Liver (tissue), 3 donors: ENCODE data around the gene FGFBP2.

Source experiments
- ATF3 ChIP-seq: IDR thresholded peaks from 2 replicates; pipeline ENCODE4 v1.6.1; 2016; ENCODE audit warnings: antibody characterized with exemption
- EGR1 ChIP-seq, 2 donors: IDR thresholded peaks; 2 replicates each; pipeline ENCODE4 v1.6.1; 2016 to 2018; ENCODE audit warnings: antibody characterized with exemption in 2 of 2, low read depth in 2 of 2
- FOXA1 ChIP-seq: IDR thresholded peaks from 2 replicates; pipeline ENCODE4 v1.6.1; 2016; ENCODE audit warnings: antibody characterized with exemption
- GABPA ChIP-seq, 2 donors: IDR thresholded peaks in 1 of 2; conservative IDR thresholded peaks in 1 of 2; 2 replicates each; pipeline ENCODE4 v1.6.1; 2016; ENCODE audit warnings: antibody characterized with exemption in 2 of 2, mild to moderate bottlenecking in 1 of 2, moderate library complexity in 1 of 2
- JUND ChIP-seq, 2 donors: IDR thresholded peaks; 2 replicates each; pipeline ENCODE4 v1.6.1; 2016; ENCODE audit warnings: antibody characterized with exemption in 2 of 2
- RAD21 ChIP-seq, 2 donors: IDR thresholded peaks; 2 replicates each; pipeline ENCODE4 v1.6.1; 2016; ENCODE audit warnings: antibody characterized with exemption in 2 of 2, mild to moderate bottlenecking in 2 of 2
- SP1 ChIP-seq: IDR thresholded peaks from 2 replicates; pipeline ENCODE4 v1.6.1; 2018; ENCODE audit warnings: antibody characterized with exemption, mild to moderate bottlenecking
- TAF1 ChIP-seq: conservative IDR thresholded peaks from 2 replicates; pipeline ENCODE4 v1.6.1; 2016; ENCODE audit warnings: antibody characterized with exemption, mild to moderate bottlenecking
- TF ChIP-seq, protein P1 (sequence below): fragments of 150-350 bp; IDR thresholded peaks from 2 replicates; pipeline ENCODE4 v1.5.1; 2017; ENCODE audit warnings: improper control_type of control experiment, low read depth, low read length; ENCODE audit not compliant: missing input control
- TF ChIP-seq, protein P2 (sequence below): IDR thresholded peaks from 2 replicates; pipeline ENCODE4 v1.6.1; 2016; ENCODE audit warnings: antibody characterized with exemption
- TF ChIP-seq, protein P3 (sequence below): IDR thresholded peaks from 2 replicates; pipeline ENCODE4 v1.6.1; 2016; ENCODE audit warnings: antibody characterized with exemption, mild to moderate bottlenecking
- donor health status: healthy.
- donor health status: healthy.

GRCh38 chr4:15992167-15992485 is 29.2 kb upstream of the FGFBP2 start:
- no peak for TF ChIP-seq EGR1 (IDR thresholded peaks at IDR 0.05; ENCODE audit: low read depth in 2 of 2)
- TF ChIP-seq, protein P1, sequence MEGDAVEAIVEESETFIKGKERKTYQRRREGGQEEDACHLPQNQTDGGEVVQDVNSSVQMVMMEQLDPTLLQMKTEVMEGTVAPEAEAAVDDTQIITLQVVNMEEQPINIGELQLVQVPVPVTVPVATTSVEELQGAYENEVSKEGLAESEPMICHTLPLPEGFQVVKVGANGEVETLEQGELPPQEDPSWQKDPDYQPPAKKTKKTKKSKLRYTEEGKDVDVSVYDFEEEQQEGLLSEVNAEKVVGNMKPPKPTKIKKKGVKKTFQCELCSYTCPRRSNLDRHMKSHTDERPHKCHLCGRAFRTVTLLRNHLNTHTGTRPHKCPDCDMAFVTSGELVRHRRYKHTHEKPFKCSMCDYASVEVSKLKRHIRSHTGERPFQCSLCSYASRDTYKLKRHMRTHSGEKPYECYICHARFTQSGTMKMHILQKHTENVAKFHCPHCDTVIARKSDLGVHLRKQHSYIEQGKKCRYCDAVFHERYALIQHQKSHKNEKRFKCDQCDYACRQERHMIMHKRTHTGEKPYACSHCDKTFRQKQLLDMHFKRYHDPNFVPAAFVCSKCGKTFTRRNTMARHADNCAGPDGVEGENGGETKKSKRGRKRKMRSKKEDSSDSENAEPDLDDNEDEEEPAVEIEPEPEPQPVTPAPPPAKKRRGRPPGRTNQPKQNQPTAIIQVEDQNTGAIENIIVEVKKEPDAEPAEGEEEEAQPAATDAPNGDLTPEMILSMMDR = no peak
- TF ChIP-seq JUND (IDR thresholded peaks at IDR 0.05) = no peak
- TF ChIP-seq, protein P2, sequence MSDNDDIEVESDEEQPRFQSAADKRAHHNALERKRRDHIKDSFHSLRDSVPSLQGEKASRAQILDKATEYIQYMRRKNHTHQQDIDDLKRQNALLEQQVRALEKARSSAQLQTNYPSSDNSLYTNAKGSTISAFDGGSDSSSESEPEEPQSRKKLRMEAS = no peak
- TF ChIP-seq TAF1 = no peak
- TF ChIP-seq, protein P3, sequence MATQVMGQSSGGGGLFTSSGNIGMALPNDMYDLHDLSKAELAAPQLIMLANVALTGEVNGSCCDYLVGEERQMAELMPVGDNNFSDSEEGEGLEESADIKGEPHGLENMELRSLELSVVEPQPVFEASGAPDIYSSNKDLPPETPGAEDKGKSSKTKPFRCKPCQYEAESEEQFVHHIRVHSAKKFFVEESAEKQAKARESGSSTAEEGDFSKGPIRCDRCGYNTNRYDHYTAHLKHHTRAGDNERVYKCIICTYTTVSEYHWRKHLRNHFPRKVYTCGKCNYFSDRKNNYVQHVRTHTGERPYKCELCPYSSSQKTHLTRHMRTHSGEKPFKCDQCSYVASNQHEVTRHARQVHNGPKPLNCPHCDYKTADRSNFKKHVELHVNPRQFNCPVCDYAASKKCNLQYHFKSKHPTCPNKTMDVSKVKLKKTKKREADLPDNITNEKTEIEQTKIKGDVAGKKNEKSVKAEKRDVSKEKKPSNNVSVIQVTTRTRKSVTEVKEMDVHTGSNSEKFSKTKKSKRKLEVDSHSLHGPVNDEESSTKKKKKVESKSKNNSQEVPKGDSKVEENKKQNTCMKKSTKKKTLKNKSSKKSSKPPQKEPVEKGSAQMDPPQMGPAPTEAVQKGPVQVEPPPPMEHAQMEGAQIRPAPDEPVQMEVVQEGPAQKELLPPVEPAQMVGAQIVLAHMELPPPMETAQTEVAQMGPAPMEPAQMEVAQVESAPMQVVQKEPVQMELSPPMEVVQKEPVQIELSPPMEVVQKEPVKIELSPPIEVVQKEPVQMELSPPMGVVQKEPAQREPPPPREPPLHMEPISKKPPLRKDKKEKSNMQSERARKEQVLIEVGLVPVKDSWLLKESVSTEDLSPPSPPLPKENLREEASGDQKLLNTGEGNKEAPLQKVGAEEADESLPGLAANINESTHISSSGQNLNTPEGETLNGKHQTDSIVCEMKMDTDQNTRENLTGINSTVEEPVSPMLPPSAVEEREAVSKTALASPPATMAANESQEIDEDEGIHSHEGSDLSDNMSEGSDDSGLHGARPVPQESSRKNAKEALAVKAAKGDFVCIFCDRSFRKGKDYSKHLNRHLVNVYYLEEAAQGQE = no peak
- TF ChIP-seq FOXA1 = no peak
- no peak for TF ChIP-seq SP1
- TF ChIP-seq RAD21 (IDR thresholded peaks at IDR 0.05) = no peak
- no peak for TF ChIP-seq ATF3
- TF ChIP-seq GABPA (IDR thresholded peaks at IDR 0.05 in 1 of 2, conservative IDR thresholded peaks at IDR 0.05 in 1 of 2) = no peak
